ENCODE data around the gene PAWR.

DNA sequence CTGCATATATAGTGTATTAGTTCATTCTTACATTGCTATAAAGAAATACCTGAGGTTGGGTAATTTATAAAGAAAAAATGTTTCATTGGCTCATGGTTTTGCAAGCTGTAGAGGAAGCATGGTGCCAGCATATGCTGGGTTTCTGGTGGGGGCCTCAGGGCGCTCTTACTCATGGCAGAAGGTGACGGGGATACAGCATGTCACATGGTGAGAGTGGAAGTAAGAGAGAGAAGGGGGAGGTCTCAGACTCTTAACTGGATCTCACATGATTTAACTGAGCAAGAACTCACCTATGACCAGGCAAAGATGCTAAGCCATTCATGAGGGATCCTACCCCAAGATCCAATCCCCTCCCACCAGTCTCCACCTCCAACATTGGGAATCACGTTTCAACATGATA lies 15.9 kb upstream of the PAWR start:
- TF ChIP-seq, protein P1, sequence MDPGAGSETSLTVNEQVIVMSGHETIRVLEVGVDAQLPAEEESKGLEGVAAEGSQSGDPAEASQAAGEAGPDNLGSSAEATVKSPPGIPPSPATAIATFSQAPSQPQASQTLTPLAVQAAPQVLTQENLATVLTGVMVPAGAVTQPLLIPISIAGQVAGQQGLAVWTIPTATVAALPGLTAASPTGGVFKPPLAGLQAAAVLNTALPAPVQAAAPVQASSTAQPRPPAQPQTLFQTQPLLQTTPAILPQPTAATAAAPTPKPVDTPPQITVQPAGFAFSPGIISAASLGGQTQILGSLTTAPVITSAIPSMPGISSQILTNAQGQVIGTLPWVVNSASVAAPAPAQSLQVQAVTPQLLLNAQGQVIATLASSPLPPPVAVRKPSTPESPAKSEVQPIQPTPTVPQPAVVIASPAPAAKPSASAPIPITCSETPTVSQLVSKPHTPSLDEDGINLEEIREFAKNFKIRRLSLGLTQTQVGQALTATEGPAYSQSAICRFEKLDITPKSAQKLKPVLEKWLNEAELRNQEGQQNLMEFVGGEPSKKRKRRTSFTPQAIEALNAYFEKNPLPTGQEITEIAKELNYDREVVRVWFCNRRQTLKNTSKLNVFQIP (CRISPR knock-in tag; IDR thresholded peaks at IDR 0.05; ENCODE audit: borderline replicate concordance, low read depth), result no peak
- no peak for TF ChIP-seq OSR1 (CRISPR knock-in tag; IDR thresholded peaks at IDR 0.05)
- no peak for TF ChIP-seq ARNTL (CRISPR knock-in tag; IDR thresholded peaks at IDR 0.05; ENCODE audit: borderline replicate concordance, low read depth)
- no peak for TF ChIP-seq BACH2 (CRISPR knock-in tag; IDR thresholded peaks at IDR 0.05; ENCODE audit: borderline replicate concordance)
- TF ChIP-seq ZFP3 (CRISPR knock-in tag; IDR thresholded peaks at IDR 0.05), result no peak
- TF ChIP-seq, protein P2, sequence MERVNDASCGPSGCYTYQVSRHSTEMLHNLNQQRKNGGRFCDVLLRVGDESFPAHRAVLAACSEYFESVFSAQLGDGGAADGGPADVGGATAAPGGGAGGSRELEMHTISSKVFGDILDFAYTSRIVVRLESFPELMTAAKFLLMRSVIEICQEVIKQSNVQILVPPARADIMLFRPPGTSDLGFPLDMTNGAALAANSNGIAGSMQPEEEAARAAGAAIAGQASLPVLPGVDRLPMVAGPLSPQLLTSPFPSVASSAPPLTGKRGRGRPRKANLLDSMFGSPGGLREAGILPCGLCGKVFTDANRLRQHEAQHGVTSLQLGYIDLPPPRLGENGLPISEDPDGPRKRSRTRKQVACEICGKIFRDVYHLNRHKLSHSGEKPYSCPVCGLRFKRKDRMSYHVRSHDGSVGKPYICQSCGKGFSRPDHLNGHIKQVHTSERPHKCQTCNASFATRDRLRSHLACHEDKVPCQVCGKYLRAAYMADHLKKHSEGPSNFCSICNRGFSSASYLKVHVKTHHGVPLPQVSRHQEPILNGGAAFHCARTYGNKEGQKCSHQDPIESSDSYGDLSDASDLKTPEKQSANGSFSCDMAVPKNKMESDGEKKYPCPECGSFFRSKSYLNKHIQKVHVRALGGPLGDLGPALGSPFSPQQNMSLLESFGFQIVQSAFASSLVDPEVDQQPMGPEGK (CRISPR knock-in tag; IDR thresholded peaks at IDR 0.05; ENCODE audit: borderline replicate concordance), result no peak
- TF ChIP-seq GLIS3 (CRISPR knock-in tag; IDR thresholded peaks at IDR 0.05), result no peak
- no peak for TF ChIP-seq ZNF565 (CRISPR knock-in tag; conservative IDR thresholded peaks at IDR 0.05; ENCODE audit: low read depth)
